SK-N-SH (cell line): Measurements from ENCODE around the gene APLP1.

Experiments
- EP300 ChIP-seq, 2 experiments: IDR thresholded peaks; 2 replicates each; pipeline versions ENCODE4 v1.4.0 to v1.6.1; 2012; ENCODE audit warnings: borderline replicate concordance in 1 of 2, low read depth in 1 of 2, low read length in 1 of 2
- POLR2AphosphoS5 ChIP-seq: IDR thresholded peaks from 2 replicates; pipeline ENCODE4 v1.6.1; 2012; ENCODE audit warnings: low read depth, low read length
- RAD21 ChIP-seq: IDR thresholded peaks from 2 replicates; pipeline ENCODE4 v1.6.1; 2012; ENCODE audit warnings: mild to moderate bottlenecking, low read length
- YY1 ChIP-seq: IDR thresholded peaks from 2 replicates; pipeline ENCODE4 v1.4.0; 2012; ENCODE audit warnings: low read depth, mild to moderate bottlenecking
- TF ChIP-seq, protein P1 (sequence below): IDR thresholded peaks from 2 replicates; pipeline ENCODE4 v1.6.1; 2012; ENCODE audit warnings: mild to moderate bottlenecking, low read depth, low read length, moderate library complexity
- TF ChIP-seq, protein P2 (sequence below): fragments of 200-600 bp; sonication (generic); IDR thresholded peaks from 2 replicates; pipeline ENCODE4 v1.6.1; 2017; ENCODE audit warnings: antibody characterized with exemption, mild to moderate bottlenecking, moderate library complexity
- TF ChIP-seq, protein P3 (sequence below): IDR thresholded peaks from 2 replicates; pipeline ENCODE4 v1.4.0; 2012; ENCODE audit warnings: low read depth

DNA sequence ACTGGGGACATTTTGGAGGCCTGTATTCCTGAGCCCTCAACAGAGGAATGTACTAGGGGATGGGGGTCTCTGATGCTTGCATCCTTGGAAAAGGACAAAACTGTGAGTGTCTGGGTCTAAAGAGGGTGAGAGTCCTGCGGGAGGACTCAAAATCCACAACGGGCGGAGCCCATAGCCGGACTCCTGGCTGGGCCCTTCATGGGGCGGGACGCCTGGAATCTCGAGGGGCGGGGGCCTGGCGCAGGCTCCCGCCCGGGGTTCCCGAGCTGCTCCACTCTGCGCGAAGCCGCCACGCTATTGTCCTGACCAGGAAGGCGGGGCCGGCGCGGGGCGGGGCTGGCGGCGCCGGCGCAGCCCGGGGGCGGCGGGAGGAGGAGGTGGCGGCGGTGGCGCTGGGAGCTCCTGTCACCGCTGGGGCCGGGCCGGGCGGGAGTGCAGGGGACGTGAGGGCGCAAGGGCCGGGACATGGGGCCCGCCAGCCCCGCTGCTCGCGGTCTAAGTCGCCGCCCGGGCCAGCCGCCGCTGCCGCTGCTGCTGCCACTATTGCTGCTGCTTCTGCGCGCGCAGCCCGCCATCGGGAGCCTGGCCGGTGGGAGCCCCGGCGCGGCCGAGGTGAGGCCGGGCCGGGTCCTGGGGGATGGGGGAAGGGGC, at the start of gene APLP1:
- TF ChIP-seq, protein P1, sequence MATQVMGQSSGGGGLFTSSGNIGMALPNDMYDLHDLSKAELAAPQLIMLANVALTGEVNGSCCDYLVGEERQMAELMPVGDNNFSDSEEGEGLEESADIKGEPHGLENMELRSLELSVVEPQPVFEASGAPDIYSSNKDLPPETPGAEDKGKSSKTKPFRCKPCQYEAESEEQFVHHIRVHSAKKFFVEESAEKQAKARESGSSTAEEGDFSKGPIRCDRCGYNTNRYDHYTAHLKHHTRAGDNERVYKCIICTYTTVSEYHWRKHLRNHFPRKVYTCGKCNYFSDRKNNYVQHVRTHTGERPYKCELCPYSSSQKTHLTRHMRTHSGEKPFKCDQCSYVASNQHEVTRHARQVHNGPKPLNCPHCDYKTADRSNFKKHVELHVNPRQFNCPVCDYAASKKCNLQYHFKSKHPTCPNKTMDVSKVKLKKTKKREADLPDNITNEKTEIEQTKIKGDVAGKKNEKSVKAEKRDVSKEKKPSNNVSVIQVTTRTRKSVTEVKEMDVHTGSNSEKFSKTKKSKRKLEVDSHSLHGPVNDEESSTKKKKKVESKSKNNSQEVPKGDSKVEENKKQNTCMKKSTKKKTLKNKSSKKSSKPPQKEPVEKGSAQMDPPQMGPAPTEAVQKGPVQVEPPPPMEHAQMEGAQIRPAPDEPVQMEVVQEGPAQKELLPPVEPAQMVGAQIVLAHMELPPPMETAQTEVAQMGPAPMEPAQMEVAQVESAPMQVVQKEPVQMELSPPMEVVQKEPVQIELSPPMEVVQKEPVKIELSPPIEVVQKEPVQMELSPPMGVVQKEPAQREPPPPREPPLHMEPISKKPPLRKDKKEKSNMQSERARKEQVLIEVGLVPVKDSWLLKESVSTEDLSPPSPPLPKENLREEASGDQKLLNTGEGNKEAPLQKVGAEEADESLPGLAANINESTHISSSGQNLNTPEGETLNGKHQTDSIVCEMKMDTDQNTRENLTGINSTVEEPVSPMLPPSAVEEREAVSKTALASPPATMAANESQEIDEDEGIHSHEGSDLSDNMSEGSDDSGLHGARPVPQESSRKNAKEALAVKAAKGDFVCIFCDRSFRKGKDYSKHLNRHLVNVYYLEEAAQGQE: no peak
- no peak for TF ChIP-seq RAD21
- TF ChIP-seq YY1: no peak
- TF ChIP-seq, protein P2, sequence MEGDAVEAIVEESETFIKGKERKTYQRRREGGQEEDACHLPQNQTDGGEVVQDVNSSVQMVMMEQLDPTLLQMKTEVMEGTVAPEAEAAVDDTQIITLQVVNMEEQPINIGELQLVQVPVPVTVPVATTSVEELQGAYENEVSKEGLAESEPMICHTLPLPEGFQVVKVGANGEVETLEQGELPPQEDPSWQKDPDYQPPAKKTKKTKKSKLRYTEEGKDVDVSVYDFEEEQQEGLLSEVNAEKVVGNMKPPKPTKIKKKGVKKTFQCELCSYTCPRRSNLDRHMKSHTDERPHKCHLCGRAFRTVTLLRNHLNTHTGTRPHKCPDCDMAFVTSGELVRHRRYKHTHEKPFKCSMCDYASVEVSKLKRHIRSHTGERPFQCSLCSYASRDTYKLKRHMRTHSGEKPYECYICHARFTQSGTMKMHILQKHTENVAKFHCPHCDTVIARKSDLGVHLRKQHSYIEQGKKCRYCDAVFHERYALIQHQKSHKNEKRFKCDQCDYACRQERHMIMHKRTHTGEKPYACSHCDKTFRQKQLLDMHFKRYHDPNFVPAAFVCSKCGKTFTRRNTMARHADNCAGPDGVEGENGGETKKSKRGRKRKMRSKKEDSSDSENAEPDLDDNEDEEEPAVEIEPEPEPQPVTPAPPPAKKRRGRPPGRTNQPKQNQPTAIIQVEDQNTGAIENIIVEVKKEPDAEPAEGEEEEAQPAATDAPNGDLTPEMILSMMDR: no peak
- no peak for TF ChIP-seq POLR2AphosphoS5
- TF ChIP-seq, protein P3, sequence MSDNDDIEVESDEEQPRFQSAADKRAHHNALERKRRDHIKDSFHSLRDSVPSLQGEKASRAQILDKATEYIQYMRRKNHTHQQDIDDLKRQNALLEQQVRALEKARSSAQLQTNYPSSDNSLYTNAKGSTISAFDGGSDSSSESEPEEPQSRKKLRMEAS: no peak
- no peak for TF ChIP-seq EP300 (IDR thresholded peaks at IDR 0.05; ENCODE audit: borderline replicate concordance in 1 of 2, low read depth in 1 of 2, low read length in 1 of 2)
